ENCODE measurements around the gene SLC15A3.

GRCh38 chr11:60921777-60922335 is 30.1 kb downstream of the SLC15A3 start:
- TF ChIP-seq, protein P1, sequence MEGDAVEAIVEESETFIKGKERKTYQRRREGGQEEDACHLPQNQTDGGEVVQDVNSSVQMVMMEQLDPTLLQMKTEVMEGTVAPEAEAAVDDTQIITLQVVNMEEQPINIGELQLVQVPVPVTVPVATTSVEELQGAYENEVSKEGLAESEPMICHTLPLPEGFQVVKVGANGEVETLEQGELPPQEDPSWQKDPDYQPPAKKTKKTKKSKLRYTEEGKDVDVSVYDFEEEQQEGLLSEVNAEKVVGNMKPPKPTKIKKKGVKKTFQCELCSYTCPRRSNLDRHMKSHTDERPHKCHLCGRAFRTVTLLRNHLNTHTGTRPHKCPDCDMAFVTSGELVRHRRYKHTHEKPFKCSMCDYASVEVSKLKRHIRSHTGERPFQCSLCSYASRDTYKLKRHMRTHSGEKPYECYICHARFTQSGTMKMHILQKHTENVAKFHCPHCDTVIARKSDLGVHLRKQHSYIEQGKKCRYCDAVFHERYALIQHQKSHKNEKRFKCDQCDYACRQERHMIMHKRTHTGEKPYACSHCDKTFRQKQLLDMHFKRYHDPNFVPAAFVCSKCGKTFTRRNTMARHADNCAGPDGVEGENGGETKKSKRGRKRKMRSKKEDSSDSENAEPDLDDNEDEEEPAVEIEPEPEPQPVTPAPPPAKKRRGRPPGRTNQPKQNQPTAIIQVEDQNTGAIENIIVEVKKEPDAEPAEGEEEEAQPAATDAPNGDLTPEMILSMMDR (IDR thresholded peaks at IDR 0.05; ENCODE audit: low read depth, low read length): no peak
- no peak for TF ChIP-seq EZH2phosphoT487 (IDR thresholded peaks at IDR 0.05; ENCODE audit: low read depth)
